Erythroblast (primary cell): ENCODE data around the gene EDNRA.

ENCODE experiments used
- GATA1 ChIP-seq: IDR thresholded peaks from 2 replicates; pipeline ENCODE4 v1.6.1; 2011; ENCODE audit warnings: low read depth, mild to moderate bottlenecking, control low read depth, low read length, moderate library complexity
- POLR2A ChIP-seq: IDR thresholded peaks from 2 replicates; pipeline ENCODE4 v1.6.1; 2011; ENCODE audit warnings: mild to moderate bottlenecking, low read length

DNA sequence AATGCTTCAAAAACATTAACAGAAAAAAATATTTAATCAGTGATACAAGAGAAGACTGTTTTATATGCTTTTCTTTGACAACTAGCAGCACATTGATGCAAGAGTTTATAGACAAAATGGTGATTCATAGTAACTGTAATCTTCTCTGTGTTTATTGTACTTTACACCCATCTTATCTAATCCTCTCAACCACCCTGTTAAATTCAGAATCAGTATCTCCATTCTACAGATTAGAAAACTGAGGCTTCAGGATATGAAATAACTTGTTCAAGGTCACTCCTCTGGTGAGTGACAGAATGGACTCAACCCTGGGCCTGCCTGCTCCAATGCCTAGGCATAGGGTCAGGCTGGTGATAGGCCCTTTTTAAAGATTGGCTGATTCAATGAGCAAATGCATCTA is 110.2 kb downstream of the EDNRA start:
- no peak for TF ChIP-seq POLR2A
- TF ChIP-seq GATA1: no peak
